Liver (tissue), 9 donors: Measurements from ENCODE around the gene CYSRT1. TPM values are rescaled to one million over a fixed set of nuclear protein-coding genes. Genes with fewer than 3 reads are reported as not detected.
A peak's percentile ranks its signal among the peaks of the same experiment; 100 is the strongest.

Experiments used
- DNase-seq: peaks from one replicate; pipeline ENCODE4 v3.0.0-alpha.2; 2017; ENCODE audit warnings: low spot score
- H3K27ac ChIP-seq, 2 donors: one replicate each; pipeline ENCODE4 v1.7.0; 2013; ENCODE audit warnings: inconsistent platforms in 2 of 2, low read length in 2 of 2, control low read depth in 1 of 2, low read depth in 1 of 2, mild to moderate bottlenecking in 1 of 2
- H3K27me3 ChIP-seq, 4 donors: one replicate each; pipeline versions ENCODE4 v1.6.1 to v1.7.0; 2013; ENCODE audit warnings: low read length in 3 of 4, inconsistent platforms in 1 of 4, mild to moderate bottlenecking in 1 of 4, moderate library complexity in 1 of 4; ENCODE audit not compliant: control insufficient read depth in 4 of 4, insufficient read depth in 4 of 4
- H3K36me3 ChIP-seq, 4 donors: one replicate each; pipeline versions ENCODE4 v1.6.1 to v1.7.0; 2013; ENCODE audit warnings: low read length in 3 of 4, mild to moderate bottlenecking in 3 of 4, low read depth in 1 of 4, moderate library complexity in 1 of 4; ENCODE audit not compliant: control insufficient read depth in 4 of 4, insufficient read depth in 3 of 4
- H3K4me1 ChIP-seq, 4 donors: one replicate each; pipeline versions ENCODE4 v1.6.1 to v1.7.0; 2013; ENCODE audit warnings: low read length in 3 of 4, mild to moderate bottlenecking in 3 of 4, moderate library complexity in 1 of 4; ENCODE audit not compliant: control insufficient read depth in 4 of 4, insufficient read depth in 4 of 4
- H3K4me3 ChIP-seq, 3 donors: one replicate each; pipeline versions ENCODE4 v1.6.1 to v1.7.0; 2013; ENCODE audit warnings: low read length in 3 of 3, control low read depth in 1 of 3, low read depth in 1 of 3, mild to moderate bottlenecking in 1 of 3
- H3K9ac ChIP-seq, 2 donors: one replicate each; pipeline ENCODE4 v1.7.0; 2013; ENCODE audit warnings: low read length in 2 of 2, mild to moderate bottlenecking in 2 of 2, moderate library complexity in 2 of 2, control low read depth in 1 of 2, low read depth in 1 of 2
- H3K9me3 ChIP-seq, 4 donors: one replicate each; pipeline versions ENCODE4 v1.6.1 to v1.7.0; 2013; ENCODE audit warnings: low read length in 3 of 4; ENCODE audit not compliant: control insufficient read depth in 4 of 4
- ATF3 ChIP-seq: IDR thresholded peaks from 2 replicates; pipeline ENCODE4 v1.6.1; 2016; ENCODE audit warnings: antibody characterized with exemption
- EGR1 ChIP-seq, 2 donors: IDR thresholded peaks; 2 replicates each; pipeline ENCODE4 v1.6.1; 2016 to 2018; ENCODE audit warnings: antibody characterized with exemption in 2 of 2, low read depth in 2 of 2
- FOXA1 ChIP-seq: IDR thresholded peaks from 2 replicates; pipeline ENCODE4 v1.6.1; 2016; ENCODE audit warnings: antibody characterized with exemption
- GABPA ChIP-seq, 2 donors: IDR thresholded peaks in 1 of 2; conservative IDR thresholded peaks in 1 of 2; 2 replicates each; pipeline ENCODE4 v1.6.1; 2016; ENCODE audit warnings: antibody characterized with exemption in 2 of 2, mild to moderate bottlenecking in 1 of 2, moderate library complexity in 1 of 2
- HNF4A ChIP-seq, 2 donors: conservative IDR thresholded peaks; 2 replicates each; pipeline ENCODE4 v1.6.1; 2016; ENCODE audit warnings: antibody characterized with exemption in 2 of 2, mild to moderate bottlenecking in 2 of 2
- JUND ChIP-seq, 2 donors: IDR thresholded peaks; 2 replicates each; pipeline ENCODE4 v1.6.1; 2016; ENCODE audit warnings: antibody characterized with exemption in 2 of 2
- NR2F2 ChIP-seq: IDR thresholded peaks from 2 replicates; pipeline ENCODE4 v1.6.1; 2016; ENCODE audit warnings: antibody characterized with exemption
- RAD21 ChIP-seq, 2 donors: IDR thresholded peaks; 2 replicates each; pipeline ENCODE4 v1.6.1; 2016; ENCODE audit warnings: antibody characterized with exemption in 2 of 2, mild to moderate bottlenecking in 2 of 2
- RXRA ChIP-seq, 2 donors: IDR thresholded peaks; 2 replicates each; pipeline ENCODE4 v1.6.1; 2017 to 2018; ENCODE audit warnings: antibody characterized with exemption in 2 of 2, mild to moderate bottlenecking in 1 of 2
- SP1 ChIP-seq: IDR thresholded peaks from 2 replicates; pipeline ENCODE4 v1.6.1; 2018; ENCODE audit warnings: antibody characterized with exemption, mild to moderate bottlenecking
- TAF1 ChIP-seq: conservative IDR thresholded peaks from 2 replicates; pipeline ENCODE4 v1.6.1; 2016; ENCODE audit warnings: antibody characterized with exemption, mild to moderate bottlenecking
- YY1 ChIP-seq: IDR thresholded peaks from 2 replicates; pipeline ENCODE4 v1.6.1; 2016; ENCODE audit warnings: antibody characterized with exemption, mild to moderate bottlenecking
- ZBTB33 ChIP-seq: IDR thresholded peaks from 2 replicates; pipeline ENCODE4 v1.6.1; 2016; ENCODE audit warnings: antibody characterized with exemption
- WGBS: extraction: QIAGEN DNeasy Blood & Tissue Kit; methylation state at CpG from one replicate; pipeline ENCODE4 v1.1.7; 2013; 5-methylcytosine and 5-hydroxymethylcytosine counted together
- polyA plus RNA-seq, 2 donors: library from polyadenylated mRNA; stranded (reverse) in 1 of 2; unstranded in 1 of 2; fragments of 200-250 nt in 1 of 2; fragments of >200 nt in 1 of 2; fragmentation: Nextera tagmentation in 1 of 2; extraction: Ambion mirVana in 1 of 2; gene quantifications; one replicate each; pipeline versions ENCODE4 v1.2.1 to v1.2.3, GENCODE V29; 2013 to 2015
- total RNA-seq, 2 donors: library from RNA; depleted of rRNA; stranded (reverse); fragments of >200 nt; gene quantifications; one replicate each; pipeline ENCODE4 v1.2.3, GENCODE V29; 2014
- TF ChIP-seq, protein P1 (sequence below): IDR thresholded peaks from 2 replicates; pipeline ENCODE4 v1.6.1; 2016; ENCODE audit warnings: antibody characterized with exemption, mild to moderate bottlenecking
- TF ChIP-seq, protein P2 (sequence below): IDR thresholded peaks from 2 replicates; pipeline ENCODE4 v1.6.1; 2016; ENCODE audit warnings: antibody characterized with exemption
- donor health status: healthy.
- donor health status: healthy.
- donor health status: healthy.
- donor health status: healthy.
- donor health status: healthy.

CYSRT1 gene
- total and polyA plus RNA-seq, 4 donors = 0.14 to 0.50 (median 0.20) TPM

GRCh38 chr9:137185921-137186320, 39.1 kb upstream of the CYSRT1 start:
- peaks cover 9 to 50% (median 17%) of the 10 kb centered on the region in 4 donors for H3K36me3 ChIP-seq
- no peak overlapping the region for H3K9ac ChIP-seq
- TF ChIP-seq, protein P1, sequence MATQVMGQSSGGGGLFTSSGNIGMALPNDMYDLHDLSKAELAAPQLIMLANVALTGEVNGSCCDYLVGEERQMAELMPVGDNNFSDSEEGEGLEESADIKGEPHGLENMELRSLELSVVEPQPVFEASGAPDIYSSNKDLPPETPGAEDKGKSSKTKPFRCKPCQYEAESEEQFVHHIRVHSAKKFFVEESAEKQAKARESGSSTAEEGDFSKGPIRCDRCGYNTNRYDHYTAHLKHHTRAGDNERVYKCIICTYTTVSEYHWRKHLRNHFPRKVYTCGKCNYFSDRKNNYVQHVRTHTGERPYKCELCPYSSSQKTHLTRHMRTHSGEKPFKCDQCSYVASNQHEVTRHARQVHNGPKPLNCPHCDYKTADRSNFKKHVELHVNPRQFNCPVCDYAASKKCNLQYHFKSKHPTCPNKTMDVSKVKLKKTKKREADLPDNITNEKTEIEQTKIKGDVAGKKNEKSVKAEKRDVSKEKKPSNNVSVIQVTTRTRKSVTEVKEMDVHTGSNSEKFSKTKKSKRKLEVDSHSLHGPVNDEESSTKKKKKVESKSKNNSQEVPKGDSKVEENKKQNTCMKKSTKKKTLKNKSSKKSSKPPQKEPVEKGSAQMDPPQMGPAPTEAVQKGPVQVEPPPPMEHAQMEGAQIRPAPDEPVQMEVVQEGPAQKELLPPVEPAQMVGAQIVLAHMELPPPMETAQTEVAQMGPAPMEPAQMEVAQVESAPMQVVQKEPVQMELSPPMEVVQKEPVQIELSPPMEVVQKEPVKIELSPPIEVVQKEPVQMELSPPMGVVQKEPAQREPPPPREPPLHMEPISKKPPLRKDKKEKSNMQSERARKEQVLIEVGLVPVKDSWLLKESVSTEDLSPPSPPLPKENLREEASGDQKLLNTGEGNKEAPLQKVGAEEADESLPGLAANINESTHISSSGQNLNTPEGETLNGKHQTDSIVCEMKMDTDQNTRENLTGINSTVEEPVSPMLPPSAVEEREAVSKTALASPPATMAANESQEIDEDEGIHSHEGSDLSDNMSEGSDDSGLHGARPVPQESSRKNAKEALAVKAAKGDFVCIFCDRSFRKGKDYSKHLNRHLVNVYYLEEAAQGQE = no peak
- TF ChIP-seq HNF4A (conservative IDR thresholded peaks at IDR 0.05) (no peak), JUND (IDR thresholded peaks at IDR 0.05) (no peak), ATF3 (no peak), NR2F2 (no peak), YY1 (no peak), GABPA (IDR thresholded peaks at IDR 0.05 in 1 of 2, conservative IDR thresholded peaks at IDR 0.05 in 1 of 2) (no peak), FOXA1 (no peak), EGR1 (IDR thresholded peaks at IDR 0.05; ENCODE audit: low read depth in 2 of 2) (no peak), ZBTB33 (no peak), RAD21 (IDR thresholded peaks at IDR 0.05) (no peak), SP1 (no peak)
- no peak overlapping the region for H3K4me3 ChIP-seq
- WGBS = 93% methylated on average over 19 of the region's 19 CpGs
- DNase-seq = no peak
- no peaks in the 10 kb centered on the region for H3K27me3 ChIP-seq
- H3K27ac ChIP-seq = no peak overlapping the region
- H3K9me3 ChIP-seq = no peaks in the 10 kb centered on the region
- H3K4me1 ChIP-seq = peaks cover 19 to 43% (median 38%) of the 10 kb centered on the region in 4 donors

- no peak for DNase-seq
- Histone ChIP-seq H3K27ac (no peak overlapping the region), H3K36me3 (peaks cover 11 to 49% (median 17%) of the 10 kb centered on the region in 4 donors), H3K4me1 (peaks cover 19 to 48% (median 40%) of the 10 kb centered on the region in 4 donors), H3K27me3 (no peaks in the 10 kb centered on the region), H3K4me3 (no peak overlapping the region), H3K9ac (no peak overlapping the region), H3K9me3 (no peaks in the 10 kb centered on the region)
- 54% methylated on average over 6 of the region's 6 CpGs for WGBS
- TF ChIP-seq JUND (IDR thresholded peaks at IDR 0.05) (no peak), ATF3 (no peak)
Observed at GRCh38 chr9:137186385-137186784, 38.6 kb upstream of the CYSRT1 start.

- H3K36me3 ChIP-seq = peaks cover 9 to 51% (median 16%) of the 10 kb centered on the region in 4 donors
- TF ChIP-seq NR2F2 = no peak
- TF ChIP-seq ZBTB33 = no peak
- TF ChIP-seq RAD21 (IDR thresholded peaks at IDR 0.05) = no peak
- TF ChIP-seq, protein P2, sequence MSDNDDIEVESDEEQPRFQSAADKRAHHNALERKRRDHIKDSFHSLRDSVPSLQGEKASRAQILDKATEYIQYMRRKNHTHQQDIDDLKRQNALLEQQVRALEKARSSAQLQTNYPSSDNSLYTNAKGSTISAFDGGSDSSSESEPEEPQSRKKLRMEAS = no peak
- TF ChIP-seq SP1 = no peak
- no peak for TF ChIP-seq HNF4A (conservative IDR thresholded peaks at IDR 0.05)
- no peak for TF ChIP-seq RXRA (IDR thresholded peaks at IDR 0.05)
- TF ChIP-seq YY1 = no peak
- TF ChIP-seq JUND (IDR thresholded peaks at IDR 0.05) = no peak
- no peak for TF ChIP-seq EGR1 (IDR thresholded peaks at IDR 0.05; ENCODE audit: low read depth in 2 of 2)
- TF ChIP-seq GABPA (IDR thresholded peaks at IDR 0.05 in 1 of 2, conservative IDR thresholded peaks at IDR 0.05 in 1 of 2) = no peak
- TF ChIP-seq TAF1 = no peak
- H3K27ac ChIP-seq = no peak overlapping the region
- H3K9me3 ChIP-seq = no peaks in the 10 kb centered on the region
- peak overlapping the region in 1 of 2 donors; percentile 76 for H3K9ac ChIP-seq
- peaks cover 19 to 50% (median 40%) of the 10 kb centered on the region in 4 donors for H3K4me1 ChIP-seq
- no peak for DNase-seq
- no peaks in the 10 kb centered on the region for H3K27me3 ChIP-seq
- peak overlapping the region; percentile 74 to 92 (median 86) for H3K4me3 ChIP-seq
- WGBS = 81% methylated on average over 15 of the region's 15 CpGs
Observed at GRCh38 chr9:137187386-137187785, 37.6 kb upstream of the CYSRT1 start.
